Hepatocyte (in vitro differentiated cells): Measurements from ENCODE around the gene OAF.

Source experiments
- CTCF ChIP-seq: fragments of 200-600 bp; sonication (generic); IDR thresholded peaks from 2 replicates; pipeline ENCODE4 v1.5.1; 2016; ENCODE audit warnings: antibody characterized with exemption, mild to moderate bottlenecking; ENCODE audit not compliant: poor library complexity
- EZH2 ChIP-seq: fragments of 200-600 bp; sonication (generic); IDR thresholded peaks from 2 replicates; pipeline ENCODE4 v1.6.1; 2016; ENCODE audit warnings: antibody characterized with exemption, mild to moderate bottlenecking, borderline replicate concordance

- TF ChIP-seq CTCF (no peak), EZH2 (no peak)
Measured at GRCh38 chr11:120184946-120185705, 25.7 kb upstream of the OAF start.
